DMS153 treated with DMSO at 0.1 percent for 48 hours (cell line): ENCODE results near the gene IRF2BPL.
A peak's percentile ranks its signal among the peaks of the same experiment; 100 is the strongest.

Experiments used
- DNase-seq: peaks from one replicate; lab custom pipeline; 2025; ENCODE audit not compliant: unreplicated experiment; lab: John Stamatoyannopoulos, UW

The IRF2BPL gene

DNA sequence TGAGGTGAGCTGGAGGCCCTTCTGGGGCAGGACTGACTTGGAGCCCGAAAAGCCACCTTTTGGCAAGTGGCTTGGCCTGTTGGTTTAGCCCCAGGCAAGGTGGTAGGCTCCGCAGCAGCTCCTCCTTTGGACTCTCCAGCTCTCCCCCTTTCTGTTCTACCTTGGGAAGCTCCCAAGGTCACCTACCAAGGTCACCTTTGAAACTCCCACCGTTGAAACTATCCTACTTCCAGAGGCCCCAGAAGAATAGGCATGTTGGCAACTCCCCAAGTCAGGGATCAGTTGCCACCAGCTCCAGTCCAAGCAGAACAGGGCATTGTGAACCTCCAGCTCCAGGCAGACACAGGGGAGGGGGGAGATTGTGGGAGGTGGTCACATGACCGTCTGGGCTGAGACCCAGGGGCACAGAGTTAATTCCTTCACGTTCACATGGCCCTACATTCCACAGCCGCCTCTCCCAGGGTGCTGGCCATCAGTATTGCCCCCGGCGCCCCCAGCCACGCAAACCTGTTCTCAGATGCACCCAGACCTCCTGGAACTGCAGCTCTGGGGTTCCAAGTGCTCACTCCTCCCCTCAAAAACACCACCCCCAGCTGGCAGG, 14.4 kb downstream of the IRF2BPL start:
- no peak for DNase-seq

- no peak for DNase-seq
Observed at GRCh38 chr14:77012193-77012765, 16.2 kb downstream of the IRF2BPL start.

DNA sequence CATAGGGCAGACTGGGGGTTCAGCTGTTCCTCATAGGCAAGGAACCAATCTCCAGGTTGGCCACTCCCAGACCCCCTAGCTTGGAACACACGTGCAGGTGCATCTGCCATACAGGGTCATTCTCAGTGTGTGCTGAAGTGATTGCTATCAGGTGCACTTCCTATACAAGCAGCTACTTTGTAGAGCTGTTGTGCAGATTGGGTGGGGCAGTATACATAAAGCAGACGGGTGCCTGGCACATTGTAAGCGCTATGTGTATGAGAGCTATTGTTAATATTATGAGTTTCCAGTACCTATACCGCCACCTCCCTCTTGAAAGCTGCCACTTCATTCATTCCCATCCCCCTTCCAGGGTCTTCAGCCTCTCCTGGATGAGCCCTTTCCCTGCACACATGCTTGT, 17.3 kb downstream of the IRF2BPL start:
- peak; percentile 46 for DNase-seq

DNA sequence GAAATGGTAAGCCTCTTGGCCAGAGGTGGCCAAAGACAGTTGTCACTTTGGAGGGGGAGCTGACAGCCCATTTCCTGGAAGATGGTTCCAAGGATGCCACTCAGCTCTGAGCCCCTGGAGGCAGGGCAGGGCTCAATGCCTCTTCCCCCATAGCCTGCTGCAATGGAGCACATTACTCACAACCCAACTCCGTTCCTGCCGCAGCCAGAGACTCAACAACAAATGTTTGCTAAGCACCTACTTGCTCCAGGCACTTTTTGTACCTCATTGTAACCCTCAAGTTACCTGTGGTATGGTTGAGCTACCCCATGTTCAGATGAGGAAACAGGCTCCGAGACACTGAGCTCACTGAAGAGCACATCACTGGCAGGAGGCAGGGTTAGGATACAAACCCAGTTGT, 19.5 kb downstream of the IRF2BPL start:
- DNase-seq = no peak

GRCh38 chr14:77008541-77008940, 20.0 kb downstream of the IRF2BPL start:
- DNase-seq = no peak

DNA sequence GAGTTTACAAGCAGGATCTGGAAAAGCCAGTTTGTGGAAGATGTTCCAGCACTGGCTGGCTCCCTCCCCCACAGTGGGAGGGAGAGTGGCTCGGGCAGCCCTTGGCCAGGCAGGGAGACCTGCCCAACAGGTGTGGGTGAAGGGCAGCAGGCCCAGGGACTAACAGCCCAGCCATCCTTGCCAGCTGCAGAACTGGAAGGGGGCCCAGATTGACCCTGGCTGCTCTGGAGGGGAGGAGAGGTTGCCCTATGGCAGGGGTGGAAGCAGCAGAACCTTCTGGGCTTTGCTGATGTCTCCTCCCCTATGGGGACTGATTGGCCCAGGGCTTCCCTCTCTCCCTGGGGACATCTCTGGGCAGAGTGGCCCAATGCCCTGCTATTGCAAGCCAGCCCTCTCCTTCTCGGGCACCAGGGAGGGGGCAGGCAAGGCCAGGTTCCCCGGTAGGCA, 20.5 kb downstream of the IRF2BPL start:
- DNase-seq = peak; percentile 90

GRCh38 chr14:77007183-77007974, 21.1 kb downstream of the IRF2BPL start:
- peak; percentile 75 for DNase-seq

DNA sequence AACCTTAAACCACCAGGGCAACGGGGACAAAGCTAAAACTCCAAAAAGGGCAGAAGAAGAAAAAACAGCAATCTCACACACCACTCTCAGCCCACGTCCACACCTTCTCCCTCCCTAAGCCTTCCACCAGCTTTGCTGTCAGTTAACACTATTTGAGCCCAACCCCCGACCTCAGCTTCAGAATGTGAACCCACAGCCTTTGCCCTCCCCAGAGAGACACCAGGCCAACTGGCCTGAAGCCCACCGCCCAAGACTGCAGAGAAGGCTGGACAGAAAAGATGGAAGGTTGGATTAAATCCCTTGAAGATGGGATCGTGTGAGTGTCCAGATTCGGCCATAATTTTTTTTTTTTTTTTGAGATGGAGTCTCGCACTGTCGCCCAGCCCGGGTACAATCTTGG, 22.4 kb downstream of the IRF2BPL start:
- no peak for DNase-seq

DNA sequence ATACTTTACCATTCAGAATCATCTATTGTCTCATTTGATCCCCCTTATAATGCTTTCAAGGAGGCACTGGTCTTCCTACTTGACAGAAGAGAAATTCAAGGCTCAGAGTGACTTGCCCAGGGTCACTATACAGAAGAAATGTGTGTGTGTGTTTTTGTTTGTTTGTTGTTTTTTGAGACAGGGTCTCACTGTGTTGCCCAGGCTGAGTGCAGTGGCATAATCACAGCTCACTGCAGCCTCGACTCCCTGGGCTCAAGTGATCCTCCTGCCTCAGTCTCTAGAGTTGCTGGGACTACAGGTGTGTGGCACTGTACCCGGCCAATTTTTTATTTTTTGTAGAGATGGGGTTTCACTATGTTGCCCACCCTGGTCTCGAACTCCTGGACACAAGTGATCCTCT, 22.9 kb downstream of the IRF2BPL start:
- DNase-seq = no peak

DNA sequence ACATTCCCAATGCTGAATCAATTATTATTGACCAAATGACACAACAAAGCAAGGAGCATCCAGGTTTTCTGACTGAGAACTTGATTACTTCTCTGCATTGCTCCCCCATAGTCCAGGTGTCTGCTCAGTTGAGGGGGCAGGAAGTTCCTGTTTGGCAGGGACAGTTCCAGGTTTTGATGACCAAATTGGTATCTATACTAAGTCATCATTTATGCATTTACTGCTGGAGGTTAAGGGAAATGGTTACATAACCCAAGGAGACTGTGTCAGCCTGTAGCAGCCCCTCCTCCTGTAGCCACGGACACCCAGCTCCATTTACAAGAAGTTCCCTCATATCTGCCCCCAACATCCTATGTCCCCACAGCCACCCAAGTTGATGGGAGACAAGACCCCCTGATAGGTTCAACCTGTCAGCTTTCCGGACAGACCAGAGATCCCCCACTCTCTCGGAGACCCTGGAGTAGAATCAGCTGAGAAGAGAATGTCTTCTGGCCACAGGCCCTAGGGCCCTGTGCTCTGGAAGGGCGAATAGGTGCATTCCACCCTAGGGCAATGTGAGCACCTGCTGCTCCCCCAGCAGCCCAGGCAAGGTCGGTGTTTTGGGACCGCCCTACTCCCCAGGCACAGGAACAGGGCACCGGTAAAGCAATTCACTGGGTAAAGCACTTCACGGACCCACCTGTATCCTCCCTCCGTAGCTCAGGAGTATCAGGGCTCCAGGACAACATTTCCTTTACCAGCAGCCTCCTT, 23.6 kb downstream of the IRF2BPL start:
- DNase-seq = no peak

GRCh38 chr14:77003960-77004710, 24.4 kb downstream of the IRF2BPL start:
- no peak for DNase-seq

GRCh38 chr14:77002889-77003288, 25.6 kb downstream of the IRF2BPL start:
- DNase-seq = no peak

DNA sequence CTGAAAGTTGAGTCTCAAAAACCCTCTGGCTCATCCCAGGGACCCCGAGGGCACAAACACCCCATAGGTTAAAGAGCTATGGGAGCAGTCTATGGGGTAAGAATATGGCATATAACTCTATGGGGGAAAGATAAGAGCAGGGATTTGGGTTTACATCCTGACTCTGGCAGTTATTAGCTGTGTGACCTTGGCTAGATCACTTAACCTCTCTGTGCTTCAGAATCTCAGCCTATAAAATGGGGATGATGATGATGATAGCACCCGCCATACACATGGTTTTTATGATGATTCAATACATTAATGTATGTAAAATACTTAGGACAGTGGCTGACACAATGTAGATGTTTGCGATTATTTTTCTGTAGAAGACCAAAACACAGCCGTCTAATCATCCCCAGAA, 26.2 kb downstream of the IRF2BPL start:
- no peak for DNase-seq

GRCh38 chr14:77000340-77001270, 27.9 kb downstream of the IRF2BPL start:
- peak; percentile 68 for DNase-seq

GRCh38 chr14:76998910-76999309, 29.6 kb downstream of the IRF2BPL start:
- no peak for DNase-seq

- DNase-seq = peak; percentile 6
Observed at GRCh38 chr14:76997257-76997970, 31.1 kb downstream of the IRF2BPL start.

DNA sequence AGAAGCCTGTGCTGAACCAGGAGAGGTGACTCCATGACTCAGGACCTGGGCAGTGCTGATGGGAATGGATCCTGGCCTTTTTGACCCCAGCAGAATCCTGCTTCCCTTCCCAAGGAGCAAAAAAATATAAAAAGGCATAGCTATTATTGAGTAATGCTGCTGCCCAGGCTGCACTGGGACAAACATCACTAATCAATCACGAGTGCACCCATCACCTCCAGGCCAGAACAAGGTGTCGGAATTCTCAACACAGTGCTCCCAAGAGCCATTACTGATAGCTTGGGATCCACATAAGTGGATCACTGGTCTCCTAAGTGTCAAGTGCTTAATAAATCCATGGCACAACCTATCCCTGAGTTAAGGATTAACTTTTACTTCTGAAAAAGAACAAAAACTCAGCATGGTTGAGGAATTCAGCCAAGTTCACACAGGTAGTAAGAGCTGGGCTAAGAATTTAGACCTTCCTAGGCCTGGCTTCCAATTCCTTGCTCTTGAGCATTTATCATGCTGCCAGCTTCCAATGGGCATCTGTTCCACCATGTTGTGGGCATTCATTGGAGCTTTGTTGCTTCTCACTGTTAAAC, 31.9 kb downstream of the IRF2BPL start:
- no peak for DNase-seq

DNA sequence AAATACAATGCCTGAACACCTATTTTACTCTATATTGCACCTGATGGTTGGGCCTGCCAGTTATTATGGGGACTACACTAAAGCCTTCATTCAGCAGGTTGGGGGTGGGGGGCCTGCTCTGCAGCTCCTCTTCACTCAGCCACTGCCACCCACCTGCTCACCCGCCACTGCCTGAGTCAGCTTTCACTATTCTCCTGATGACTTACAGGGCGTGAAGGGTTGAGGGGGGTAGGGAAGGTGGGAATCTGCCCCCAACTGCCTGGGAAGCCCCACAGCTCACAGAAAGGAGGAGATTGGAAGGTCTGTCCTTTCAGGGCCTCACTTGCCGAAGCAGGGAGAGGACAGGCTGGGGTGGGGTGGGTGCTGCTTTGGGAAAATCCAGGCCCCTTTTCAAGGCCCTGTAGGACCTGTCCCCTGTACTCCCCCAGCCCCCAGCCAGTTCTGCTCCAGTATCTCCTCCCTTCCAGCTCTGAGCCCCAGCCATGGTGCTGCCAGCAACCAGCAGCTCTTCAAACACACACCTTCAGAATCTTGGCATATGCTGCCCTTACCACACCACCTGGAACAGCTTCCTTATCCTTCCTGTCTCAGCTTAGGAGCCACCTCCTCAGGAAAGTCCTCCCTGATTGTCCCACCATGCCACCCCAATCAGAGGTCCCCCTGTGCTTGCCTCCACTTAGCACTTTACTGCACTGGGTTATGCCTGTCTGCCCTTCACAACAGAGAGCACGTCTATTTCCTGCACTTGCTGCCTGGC, 33.1 kb downstream of the IRF2BPL start:
- DNase-seq = no peak
